Measurements from ENCODE around the gene OR10H5.
"Not testable (repeated sequence)": the region's sequence is repeated elsewhere in the genome, so short reads cannot be mapped to it uniquely, and the experiment has no call there.

OR10H5 gene

GRCh38 chr19:15836330-15837220, 49.1 kb downstream of the OR10H5 start:
- in situ Hi-C loops (cut with MboI; ENCODE audit: low sequenced_read_pairs, unreplicated experiment), result no loop called here
- TF ChIP-seq CTCF (IDR thresholded peaks at IDR 0.05; ENCODE audit: borderline replicate concordance, control extremely low read depth, extremely low read depth, insufficient read depth, missing control alignments), result no peak
- peak; percentile 92 for DNase-seq (ENCODE audit: low spot score)

- DNase-seq (ENCODE audit: low spot score), result no peak
- in situ Hi-C loops (cut with MboI; ENCODE audit: low sequenced_read_pairs, unreplicated experiment), result no loop called here
- no peak for TF ChIP-seq CTCF (IDR thresholded peaks at IDR 0.05; ENCODE audit: borderline replicate concordance, control extremely low read depth, extremely low read depth, insufficient read depth, missing control alignments)
These were observed 49.8 kb downstream of the OR10H5 start for GRCh38 chr19:15837221-15837731.

- DNase-seq (ENCODE audit: low spot score), result no peak
- in situ Hi-C loops (cut with MboI; ENCODE audit: low sequenced_read_pairs, unreplicated experiment), result no loop called here
- no peak for TF ChIP-seq CTCF (IDR thresholded peaks at IDR 0.05; ENCODE audit: borderline replicate concordance, control extremely low read depth, extremely low read depth, insufficient read depth, missing control alignments)
These were observed 50.9 kb downstream of the OR10H5 start for GRCh38 chr19:15838351-15838750.

- DNase-seq (ENCODE audit: low spot score); in situ Hi-C loops (cut with MboI; ENCODE audit: low sequenced_read_pairs, unreplicated experiment): not testable (repeated sequence)
These were observed 52.4 kb downstream of the OR10H5 start for GRCh38 chr19:15839888-15840287.

- no peak for DNase-seq (ENCODE audit: low spot score)
- in situ Hi-C loops (cut with MboI; ENCODE audit: low sequenced_read_pairs, unreplicated experiment), result no loop called here
These were observed 53.4 kb downstream of the OR10H5 start for GRCh38 chr19:15840833-15841232.

GRCh38 chr19:15841875-15842569, 54.6 kb downstream of the OR10H5 start:
- no peak for TF ChIP-seq CTCF (IDR thresholded peaks at IDR 0.05; ENCODE audit: borderline replicate concordance, control extremely low read depth, extremely low read depth, insufficient read depth, missing control alignments)
- in situ Hi-C loops (cut with MboI; ENCODE audit: low sequenced_read_pairs, unreplicated experiment), result no loop called here
- no peak for DNase-seq (ENCODE audit: low spot score)

More at GRCh38 chr19:15840833-15841232, 53.4 kb downstream of the OR10H5 start:
- no peak for TF ChIP-seq CTCF (IDR thresholded peaks at IDR 0.05; ENCODE audit: borderline replicate concordance, control extremely low read depth, extremely low read depth, insufficient read depth, missing control alignments)

Measured in GM13976 (cell line).